Activated naive CD4-positive, alpha-beta T cell treated with anti-CD3 and anti-CD28 coated beads for 36 hours (primary cell): ENCODE results near the gene KIAA1191. TPM values are rescaled to one million over a fixed set of nuclear protein-coding genes. Genes with fewer than 3 reads are reported as not detected.

ENCODE experiments used
- CTCF ChIA-PET: fragments of 350-600 bp; sonication (Branson Sonifier 250); formaldehyde crosslinking; loops from one replicate; lab custom pipeline; 2021; ENCODE audit warnings: antibody characterized with exemption; lab: Charles Lee
- DNase-seq: peaks from one replicate; pipeline ENCODE4 v3.0.0-alpha.2; 2020
- H3K27ac Mint-ChIP-seq: one replicate; pipeline ENCODE4 v1.8.0; 2021; ENCODE audit warnings: mild to moderate bottlenecking, mixed read lengths
- H3K27me3 Mint-ChIP-seq: one replicate; pipeline ENCODE4 v1.8.0; 2021; ENCODE audit warnings: low read depth, mixed read lengths
- H3K36me3 Mint-ChIP-seq: one replicate; pipeline ENCODE4 v1.8.0; 2021; ENCODE audit warnings: low read depth, mixed read lengths
- H3K4me1 Mint-ChIP-seq: one replicate; pipeline ENCODE4 v1.8.0; 2021; ENCODE audit warnings: low read depth, mixed read lengths
- H3K4me3 Mint-ChIP-seq: one replicate; pipeline ENCODE4 v1.8.0; 2021; ENCODE audit warnings: mild to moderate bottlenecking, moderate library complexity, mixed read lengths
- H3K9me3 Mint-ChIP-seq: one replicate; pipeline ENCODE4 v1.8.0; 2021; ENCODE audit warnings: mixed read lengths
- intact Hi-C: fragments of 100-400 bp; cut with micrococcal nuclease; formaldehyde crosslinking; loops from one replicate; pipeline ENCODE4 v1.15.1; 2023
- total RNA-seq, 2 experiments: library from RNA; stranded (reverse); gene quantifications; one replicate each; pipeline ENCODE4 v1.2.3, GENCODE V29; 2021

The KIAA1191 gene
- total RNA-seq, 2 experiments from 2014 or later: 33.5 to 33.7 TPM

DNA sequence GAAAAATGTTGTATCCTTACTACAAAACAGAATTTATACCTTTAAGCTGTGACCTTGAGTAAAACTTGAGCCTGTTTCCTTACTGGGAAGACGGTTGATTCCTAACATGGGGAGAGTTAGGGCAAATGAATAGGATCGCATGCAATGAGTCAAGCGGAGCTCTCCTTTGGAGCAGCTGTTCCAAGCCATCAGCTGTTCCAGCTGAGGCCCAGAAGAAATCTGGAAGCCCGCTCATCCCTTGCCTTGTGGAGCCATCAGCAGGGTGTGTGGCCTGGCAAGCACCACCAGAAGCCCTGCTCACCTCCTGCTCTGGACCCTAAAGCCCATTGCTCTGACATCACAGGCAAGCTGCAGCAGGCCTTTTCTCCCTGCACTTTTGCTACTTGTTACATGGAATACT, 8.0 kb downstream of the KIAA1191 start:
- CTCF ChIA-PET: no interaction called here
- Mint-ChIP-seq H3K36me3 (peaks cover 34% of the 10 kb centered on the region), H3K9me3 (no peaks in the 10 kb centered on the region), H3K4me3 (no peak overlapping the region), H3K4me1 (peaks cover 25% of the 10 kb centered on the region), H3K27ac (peak overlapping the region; percentile 16), H3K27me3 (no peaks in the 10 kb centered on the region)
- intact Hi-C loops: no loop called here
- DNase-seq: no peak

DNA sequence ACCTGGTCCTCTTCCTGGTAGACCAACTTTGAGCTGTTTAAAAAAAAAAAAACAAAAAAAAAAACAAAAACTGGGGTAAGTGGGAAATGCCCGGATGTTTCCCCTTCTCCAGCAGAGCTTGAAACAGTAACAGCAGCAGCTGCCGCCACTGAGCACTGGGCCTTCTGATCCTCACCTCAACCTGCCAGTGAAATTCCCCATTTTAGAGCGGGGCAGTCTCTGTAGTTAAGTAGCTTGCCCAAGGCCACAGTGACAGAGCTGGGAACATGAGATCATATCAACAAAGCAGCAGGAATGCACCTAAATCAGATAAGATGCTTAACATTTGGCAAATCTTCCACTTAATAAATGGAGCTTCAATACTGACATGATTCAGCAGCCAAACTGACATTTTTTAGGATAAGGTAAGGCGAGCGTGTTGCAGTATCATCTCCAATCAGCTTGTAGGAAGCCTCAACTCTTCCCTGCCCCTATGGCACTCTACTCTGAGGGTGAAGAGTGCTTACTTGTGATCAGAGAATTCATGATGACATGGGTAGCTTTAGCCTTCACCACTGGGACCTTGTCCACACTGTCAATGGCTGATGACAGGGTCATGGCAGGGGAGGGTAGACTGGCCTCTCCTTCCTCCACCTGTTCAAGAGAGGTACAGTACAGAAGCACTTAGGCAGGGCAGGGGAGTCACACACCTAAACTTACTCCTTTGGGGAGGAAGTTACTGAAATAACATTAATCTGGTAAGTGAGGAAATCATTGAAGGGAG, 9.3 kb downstream of the KIAA1191 start:
- CTCF ChIA-PET: no interaction called here
- no peak overlapping the region for H3K4me3 Mint-ChIP-seq
- intact Hi-C loops: no loop called here
- H3K4me1 Mint-ChIP-seq: peaks cover 16% of the 10 kb centered on the region
- DNase-seq: no peak
- H3K27me3 Mint-ChIP-seq: no peaks in the 10 kb centered on the region
- peaks cover 29% of the 10 kb centered on the region for H3K36me3 Mint-ChIP-seq
- H3K27ac Mint-ChIP-seq: peak overlapping the region; percentile 81
- no peaks in the 10 kb centered on the region for H3K9me3 Mint-ChIP-seq

DNA sequence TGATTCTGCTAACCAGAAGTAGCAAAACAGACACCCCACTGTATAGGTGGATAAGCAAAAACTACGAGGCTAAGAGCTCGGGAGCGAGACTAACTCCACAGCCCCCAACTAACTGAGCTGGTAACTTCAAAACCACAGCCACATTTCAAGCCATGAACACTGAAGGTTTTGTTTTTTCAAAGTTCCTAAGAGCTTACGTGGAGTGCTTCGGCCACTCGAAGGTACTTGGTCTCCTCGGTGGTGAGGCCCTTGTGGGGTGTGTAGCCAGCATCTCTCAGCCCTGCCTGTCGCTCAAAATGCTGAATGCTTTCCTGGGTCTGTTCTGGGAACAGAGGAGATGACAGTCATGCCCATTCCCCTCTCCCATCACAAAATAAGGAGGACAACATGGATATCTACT, 11.1 kb downstream of the KIAA1191 start:
- Mint-ChIP-seq H3K4me3 (no peak overlapping the region), H3K27ac (peak overlapping the region; percentile 34)
- intact Hi-C loops: no loop called here

DNA sequence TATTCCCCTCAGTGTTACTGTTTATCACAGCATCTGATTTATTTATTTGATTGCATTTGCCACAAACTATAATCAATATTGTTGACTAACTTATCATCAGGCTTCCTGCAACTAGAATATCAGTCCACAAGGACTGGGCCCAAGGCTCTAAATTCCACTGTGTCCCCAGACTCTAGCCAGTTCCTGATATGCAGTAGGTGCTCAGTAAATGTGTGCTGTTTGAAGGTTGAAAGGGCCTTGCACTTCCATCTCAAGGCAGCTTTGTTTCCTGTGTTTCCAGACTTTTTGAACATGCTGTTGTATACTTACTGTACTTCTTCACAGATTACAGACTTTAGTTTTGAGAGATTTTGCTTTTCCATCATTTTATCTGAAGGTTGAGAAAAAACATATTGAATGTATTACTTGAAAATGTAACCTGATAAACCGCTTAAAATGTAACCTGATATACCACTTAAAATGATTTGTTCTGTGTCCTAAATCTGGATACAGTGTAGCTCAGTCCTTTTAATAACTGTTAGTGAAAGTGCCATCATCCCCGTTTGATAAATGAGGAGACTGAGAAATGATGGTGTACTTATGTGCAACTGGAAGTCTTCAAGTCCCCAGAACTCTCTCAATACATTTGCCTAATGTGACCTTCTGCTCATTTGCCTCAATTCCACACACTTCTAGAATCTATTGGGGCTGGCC, 18.7 kb downstream of the KIAA1191 start:
- intact Hi-C loops: no loop called here
- Mint-ChIP-seq H3K4me1 (no peaks in the 10 kb centered on the region), H3K27me3 (no peaks in the 10 kb centered on the region), H3K27ac (peak overlapping the region; percentile 20), H3K4me3 (no peak overlapping the region), H3K9me3 (no peaks in the 10 kb centered on the region), H3K36me3 (peaks cover 10% of the 10 kb centered on the region)
- DNase-seq: no peak
- CTCF ChIA-PET: no interaction called here

More for the DNA sequence above, 11.1 kb downstream of the KIAA1191 start:
- Mint-ChIP-seq H3K4me1 (peaks cover 12% of the 10 kb centered on the region), H3K9me3 (no peaks in the 10 kb centered on the region), H3K27me3 (no peaks in the 10 kb centered on the region), H3K36me3 (peaks cover 29% of the 10 kb centered on the region)
- no peak for DNase-seq
- CTCF ChIA-PET: interaction anchor here (0.6 to 0.8 kb wide), 3 partner anchors 13 to 358 kb away, joined by 3 read pairs; no protein-coding TSS in a partner anchor

DNA sequence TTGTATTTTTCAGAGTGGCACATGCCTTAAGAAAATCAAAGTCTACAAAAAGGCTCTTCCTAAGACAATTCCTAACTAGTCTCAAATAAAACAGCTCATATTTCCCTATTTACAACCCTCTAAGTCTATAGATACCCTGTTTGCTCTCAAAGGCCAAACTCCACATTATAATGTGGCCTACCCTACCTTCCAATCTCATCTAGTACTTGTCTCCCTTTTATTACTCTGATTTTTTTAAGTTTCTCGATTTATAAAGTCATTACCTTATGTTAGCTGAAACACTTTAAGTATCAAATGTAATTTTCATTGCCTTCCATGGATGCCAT, 19.4 kb downstream of the KIAA1191 start:
- DNase-seq: no peak
- H3K9me3 Mint-ChIP-seq: no peaks in the 10 kb centered on the region
- intact Hi-C loops: no loop called here
- H3K36me3 Mint-ChIP-seq: peaks cover 5% of the 10 kb centered on the region
- H3K4me3 Mint-ChIP-seq: no peak overlapping the region
- CTCF ChIA-PET: no interaction called here
- no peaks in the 10 kb centered on the region for H3K27me3 Mint-ChIP-seq
- no peaks in the 10 kb centered on the region for H3K4me1 Mint-ChIP-seq
- no peak overlapping the region for H3K27ac Mint-ChIP-seq

DNA sequence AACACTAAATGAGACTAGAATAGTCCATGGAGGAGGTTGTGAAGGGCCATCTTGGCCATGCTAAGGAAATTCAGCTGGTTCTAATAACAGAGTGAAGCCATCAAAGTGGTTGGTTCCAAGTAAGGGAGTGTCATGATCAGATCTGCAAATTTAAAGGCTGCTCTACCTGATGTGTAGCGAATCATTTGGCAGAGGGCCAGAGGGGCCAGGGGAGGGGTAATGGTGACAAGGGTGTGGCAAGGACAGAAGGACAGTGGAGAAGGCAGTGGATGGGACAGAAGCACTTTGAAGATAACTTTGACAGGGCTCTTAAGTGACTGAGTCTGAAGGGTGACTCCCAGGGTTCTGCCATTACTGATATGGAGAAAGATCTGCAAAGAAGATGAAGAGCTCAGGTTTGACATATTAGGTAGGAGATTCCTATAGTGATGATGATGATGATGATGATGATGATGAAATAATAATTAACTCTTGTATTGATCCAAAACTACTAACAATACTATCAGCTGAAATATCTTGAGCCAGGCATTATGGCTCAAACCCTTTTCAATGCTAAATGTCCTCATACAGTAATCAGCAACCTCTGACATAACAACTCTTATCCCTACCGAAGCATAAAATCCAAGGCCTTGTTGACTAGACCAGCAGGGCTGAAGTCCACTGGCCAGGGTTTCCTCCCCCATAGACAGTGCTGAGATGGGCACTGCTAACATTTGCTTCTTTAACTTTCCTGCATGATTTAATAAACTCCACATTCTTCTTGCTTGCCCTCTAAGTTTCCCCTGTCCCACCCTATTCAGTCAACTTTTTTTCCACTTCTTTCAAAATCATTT, 20.0 kb downstream of the KIAA1191 start:
- intact Hi-C loops: no loop called here

DNA sequence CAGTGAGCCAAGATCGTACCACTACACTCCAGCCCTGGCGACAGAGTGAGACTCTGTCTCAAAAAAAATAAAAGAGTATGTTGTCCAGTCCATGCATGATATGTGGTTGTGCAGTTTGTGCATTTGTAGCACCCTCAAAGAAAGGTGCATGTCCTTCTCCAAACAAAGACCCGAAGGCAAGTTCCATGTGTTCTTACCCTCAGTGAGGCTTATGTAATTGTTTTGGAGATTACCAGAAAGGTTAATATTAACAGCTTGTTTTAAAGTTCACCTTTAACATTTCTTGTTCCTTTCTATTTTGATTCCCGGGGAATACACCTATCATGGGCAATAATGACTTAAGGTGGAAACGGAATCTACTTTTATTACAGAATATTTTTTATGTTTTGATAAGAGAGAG, 22.3 kb downstream of the KIAA1191 start:
- intact Hi-C loops: no loop called here
- Mint-ChIP-seq H3K4me1 (no peaks in the 10 kb centered on the region), H3K9me3 (no peaks in the 10 kb centered on the region), H3K27me3 (no peaks in the 10 kb centered on the region), H3K36me3 (peaks cover 19% of the 10 kb centered on the region), H3K27ac (no peak overlapping the region), H3K4me3 (no peak overlapping the region)
- CTCF ChIA-PET: interaction anchor here (0.6 kb wide), 1 partner anchor 683 kb away, joined by 3 read pairs; the partner anchor contains the start of gene ZNF346
- no peak for DNase-seq

More for the DNA sequence above, 20.0 kb downstream of the KIAA1191 start:
- Mint-ChIP-seq H3K4me3 (no peak overlapping the region), H3K36me3 (peaks cover 11% of the 10 kb centered on the region), H3K27ac (no peak overlapping the region), H3K9me3 (no peaks in the 10 kb centered on the region), H3K4me1 (no peaks in the 10 kb centered on the region), H3K27me3 (no peaks in the 10 kb centered on the region)
- no peak for DNase-seq
- CTCF ChIA-PET: no interaction called here

DNA sequence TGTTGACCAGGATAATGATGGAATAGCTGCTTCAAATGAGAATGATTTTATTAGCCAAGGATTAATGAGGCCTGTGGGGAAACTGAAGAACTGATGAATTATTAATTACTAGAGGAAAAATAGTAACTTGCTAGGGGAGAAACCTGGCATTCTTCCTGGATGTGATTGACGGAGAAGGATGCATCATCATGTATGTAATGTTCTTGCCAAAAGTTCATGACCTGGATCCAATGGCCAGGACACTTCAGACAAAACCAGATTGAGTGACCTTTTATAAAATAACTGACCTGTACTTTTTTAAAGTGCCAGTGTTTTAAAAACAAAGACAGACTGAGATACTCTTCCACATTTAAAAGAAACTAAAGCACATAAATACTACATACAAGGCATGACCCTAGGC, 23.7 kb downstream of the KIAA1191 start:
- Mint-ChIP-seq H3K9me3 (peaks cover 6% of the 10 kb centered on the region), H3K27ac (no peak overlapping the region), H3K27me3 (no peaks in the 10 kb centered on the region), H3K4me1 (no peaks in the 10 kb centered on the region), H3K36me3 (peaks cover 27% of the 10 kb centered on the region), H3K4me3 (no peak overlapping the region)
- DNase-seq: no peak
- intact Hi-C loops: no loop called here
- CTCF ChIA-PET: no interaction called here

DNA sequence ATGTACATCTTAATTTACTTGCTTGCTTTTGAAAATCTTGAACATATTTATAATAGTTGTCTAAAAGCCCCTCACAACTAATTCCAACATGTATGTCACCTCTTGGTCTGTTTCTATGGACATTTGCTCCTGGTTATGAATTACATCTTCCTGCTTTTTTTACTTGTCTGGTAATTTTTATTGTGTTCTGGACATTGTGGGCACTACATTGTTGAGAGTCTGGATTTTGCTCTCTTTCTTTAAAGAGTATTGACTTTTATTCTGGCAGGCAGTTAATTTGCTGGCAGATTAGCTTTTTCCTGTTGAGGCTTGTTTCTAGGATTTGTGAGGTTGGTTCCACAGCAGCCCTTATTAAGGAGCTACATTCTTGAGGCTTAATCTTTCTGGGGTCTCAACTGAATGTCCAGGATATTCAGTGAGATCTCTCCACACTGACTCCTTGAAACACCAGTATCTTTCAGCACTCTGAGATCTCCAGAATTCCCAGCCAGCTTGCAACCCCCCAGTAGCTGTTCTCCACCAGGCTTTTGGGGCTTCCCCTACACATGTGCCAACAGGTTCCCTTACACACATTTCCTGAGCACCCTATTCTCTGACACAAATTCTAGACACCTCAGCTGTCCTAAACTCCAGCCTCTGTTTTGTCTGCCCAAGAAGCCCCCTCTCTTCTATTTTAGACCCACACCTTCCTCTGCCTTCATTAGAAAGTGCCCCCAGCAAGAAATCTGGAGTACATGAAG, 27.4 kb downstream of the KIAA1191 start:
- H3K27ac Mint-ChIP-seq: no peak overlapping the region
- CTCF ChIA-PET: no interaction called here
- H3K36me3 Mint-ChIP-seq: peaks cover 30% of the 10 kb centered on the region
- peaks cover 8% of the 10 kb centered on the region for H3K9me3 Mint-ChIP-seq
- H3K27me3 Mint-ChIP-seq: no peaks in the 10 kb centered on the region
- no peak for DNase-seq
- no peak overlapping the region for H3K4me3 Mint-ChIP-seq
- no peaks in the 10 kb centered on the region for H3K4me1 Mint-ChIP-seq
- intact Hi-C loops: no loop called here

DNA sequence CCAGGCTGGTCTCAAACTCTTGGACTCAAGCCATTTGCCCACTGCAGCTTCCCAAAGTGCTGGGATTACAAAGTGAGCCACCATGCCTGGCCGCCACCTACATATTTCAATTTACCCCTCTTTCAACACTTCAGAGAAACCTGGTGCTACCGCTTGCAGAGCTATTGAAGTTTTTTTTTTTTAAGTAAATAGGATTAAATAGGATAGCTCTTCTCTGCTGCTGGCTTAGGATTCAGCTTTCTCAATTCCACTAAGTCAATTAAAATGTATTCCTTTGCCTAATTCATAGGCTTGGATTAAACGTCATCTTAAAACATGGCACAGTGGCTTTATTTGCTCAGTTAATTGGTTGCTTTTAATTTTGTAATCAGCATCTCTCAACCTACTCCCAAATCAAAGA, 41.0 kb downstream of the KIAA1191 start:
- Mint-ChIP-seq H3K4me3 (no peak overlapping the region), H3K9me3 (no peaks in the 10 kb centered on the region), H3K27ac (no peak overlapping the region), H3K27me3 (no peaks in the 10 kb centered on the region), H3K4me1 (no peaks in the 10 kb centered on the region), H3K36me3 (peaks cover 19% of the 10 kb centered on the region)
- no peak for DNase-seq
- CTCF ChIA-PET: interaction anchor here (0.5 to 1.1 kb wide), 2 partner anchors 42 to 249 kb away, joined by 3 to 4 read pairs; no protein-coding TSS in a partner anchor
- intact Hi-C loops: no loop called here

DNA sequence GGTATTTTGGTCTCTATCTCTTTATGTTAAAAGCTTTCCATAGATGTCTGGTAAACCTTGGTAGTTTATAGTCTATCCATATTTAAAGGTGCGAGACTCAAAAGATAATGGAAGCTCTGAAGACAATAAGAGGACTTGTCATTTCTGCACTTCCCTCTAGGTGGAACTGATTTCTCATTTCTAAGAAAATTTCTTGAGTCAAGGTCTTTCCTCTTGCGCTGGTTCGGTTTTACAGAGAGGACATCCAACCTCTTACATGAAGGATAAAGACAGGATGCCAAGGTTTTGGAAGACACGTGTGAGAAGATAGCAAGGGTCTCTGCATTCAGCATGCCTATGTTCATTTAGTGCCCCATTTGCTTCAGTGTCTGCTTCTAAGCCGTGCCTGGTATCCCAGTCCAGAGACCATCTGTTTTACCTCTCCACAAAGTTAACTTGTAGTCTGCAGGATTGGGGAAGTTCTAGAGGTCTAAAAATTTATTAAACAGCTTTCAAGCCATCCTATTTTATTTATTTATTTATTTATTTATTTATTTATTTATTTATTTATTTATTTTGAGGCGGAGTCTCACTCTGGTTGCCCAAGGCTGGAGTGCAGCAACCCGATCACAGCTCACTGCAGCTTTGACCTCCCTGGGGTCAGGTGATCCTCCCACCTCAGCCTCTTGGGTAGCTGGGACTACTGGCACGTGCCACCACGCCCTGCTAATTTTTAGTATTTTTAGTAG, 41.6 kb downstream of the KIAA1191 start:
- H3K36me3 Mint-ChIP-seq: peaks cover 19% of the 10 kb centered on the region
- no peaks in the 10 kb centered on the region for H3K4me1 Mint-ChIP-seq
- intact Hi-C loops: no loop called here
- CTCF ChIA-PET: interaction anchor here (1.1 to 1.3 kb wide), 2 partner anchors 42 to 86 kb away, joined by 4 read pairs; no protein-coding TSS in a partner anchor
- no peak overlapping the region for H3K4me3 Mint-ChIP-seq
- H3K27me3 Mint-ChIP-seq: no peaks in the 10 kb centered on the region
- no peak overlapping the region for H3K27ac Mint-ChIP-seq
- DNase-seq: no peak
- H3K9me3 Mint-ChIP-seq: no peaks in the 10 kb centered on the region
